AG08395 (cell line): ENCODE data around the gene RPS6KA4.
A peak's percentile ranks its signal among the peaks of the same experiment; 100 is the strongest.

Experiments
- DNase-seq: peaks from one replicate; pipeline ENCODE4 v3.0.0; 2012; ENCODE audit warnings: mixed read lengths, low spot score

RPS6KA4 gene

DNA sequence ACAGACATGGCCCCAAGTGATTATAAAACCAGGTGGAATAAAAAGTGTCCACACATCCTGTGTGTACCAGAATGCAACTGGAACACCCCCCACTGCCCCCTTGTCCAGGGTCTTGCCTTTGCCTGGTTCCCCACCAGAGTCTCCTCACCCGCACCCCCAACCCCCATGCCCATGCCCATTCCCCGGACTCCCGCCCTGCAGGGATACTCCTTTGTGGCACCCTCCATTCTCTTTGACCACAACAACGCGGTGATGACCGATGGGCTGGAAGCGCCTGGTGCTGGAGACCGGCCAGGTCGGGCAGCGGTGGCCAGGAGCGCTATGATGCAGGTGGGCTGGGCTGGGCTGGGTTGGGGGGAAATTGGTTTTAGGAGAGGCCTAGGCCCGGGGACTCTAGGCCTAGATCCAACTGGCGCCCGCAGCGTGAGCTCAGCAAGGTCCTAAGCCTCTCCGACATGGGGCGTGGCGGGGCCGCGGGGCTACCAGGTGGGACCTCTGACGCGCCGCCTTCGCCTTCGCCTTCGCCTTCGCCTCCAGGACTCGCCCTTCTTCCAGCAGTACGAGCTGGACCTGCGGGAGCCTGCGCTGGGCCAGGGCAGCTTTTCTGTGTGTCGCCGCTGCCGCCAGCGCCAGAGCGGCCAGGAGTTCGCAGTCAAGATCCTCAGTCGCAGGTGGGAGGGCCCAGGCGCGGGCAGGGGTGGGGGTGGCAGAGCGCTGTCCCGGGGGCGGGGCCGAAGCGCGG, 9.1 kb downstream of the RPS6KA4 start:
- no peak for DNase-seq

GRCh38 chr11:64368673-64369074, 9.7 kb downstream of the RPS6KA4 start:
- no peak for DNase-seq

- no peak for DNase-seq
These were observed 10.8 kb downstream of the RPS6KA4 start for GRCh38 chr11:64369440-64370421.

- no peak for DNase-seq
These were observed 12.2 kb downstream of the RPS6KA4 start for GRCh38 chr11:64371201-64371600.

- DNase-seq, result no peak
These were observed 13.1 kb downstream of the RPS6KA4 start for GRCh38 chr11:64372021-64372420.

DNA sequence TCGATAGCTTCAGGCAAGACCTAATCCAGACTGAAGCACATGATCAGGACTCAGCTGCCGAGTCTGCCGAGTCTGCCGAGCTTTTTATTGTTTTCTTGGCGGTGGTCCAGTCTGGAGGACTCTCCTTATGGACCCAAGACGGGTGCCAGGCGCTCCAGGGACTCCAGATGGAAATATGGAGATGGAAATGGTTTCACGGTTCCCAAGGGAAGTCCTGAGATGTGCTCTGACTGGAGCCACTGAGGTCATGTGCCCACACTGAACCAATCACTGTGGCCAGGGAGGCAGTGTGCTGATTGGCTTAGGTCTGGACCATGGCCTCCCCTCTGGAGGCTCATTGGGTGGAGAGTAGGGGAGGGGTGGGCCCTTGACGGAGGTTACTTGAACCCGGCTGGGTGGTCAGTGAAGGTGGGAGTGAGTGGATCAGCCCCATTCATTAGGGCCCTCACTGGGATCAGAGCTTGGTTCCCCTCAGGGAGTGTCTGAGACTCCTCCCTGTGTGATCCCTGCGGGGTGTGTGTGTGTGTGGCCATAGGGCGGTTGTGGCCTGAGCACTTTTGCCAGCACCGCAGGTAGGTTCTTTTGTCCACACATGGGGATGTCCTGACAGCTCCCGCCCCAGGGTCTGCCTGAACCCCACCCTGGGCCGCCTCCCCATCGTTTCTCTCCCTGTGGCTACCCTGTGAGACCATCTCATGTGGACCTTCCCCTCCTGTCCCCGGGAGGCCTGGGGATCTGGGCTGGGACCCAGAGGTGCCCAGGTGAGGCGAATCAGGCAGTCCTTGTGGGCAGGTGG, 14.0 kb downstream of the RPS6KA4 start:
- DNase-seq, result peak; percentile 34

- no peak for DNase-seq
These were observed 14.6 kb downstream of the RPS6KA4 start for GRCh38 chr11:64373598-64373974.

DNA sequence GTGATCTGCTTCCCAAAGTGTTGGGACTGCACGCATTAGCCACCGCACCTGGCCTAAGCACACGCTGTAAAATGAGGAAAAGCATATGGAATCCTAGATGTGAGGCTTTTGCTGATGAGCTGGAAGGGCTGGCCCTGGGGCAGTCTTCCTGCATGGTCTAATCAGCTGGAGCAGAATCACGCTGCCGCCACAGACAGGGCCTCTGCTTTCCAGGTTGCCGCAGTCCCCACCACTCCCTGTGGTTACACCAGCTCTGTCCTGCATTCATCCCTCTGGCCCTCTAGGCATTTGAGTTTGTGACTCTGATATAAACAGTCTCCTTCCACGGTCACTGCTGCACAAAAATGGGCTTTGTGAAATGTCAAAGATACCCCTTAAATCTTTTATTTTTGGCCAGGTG, 17.1 kb downstream of the RPS6KA4 start:
- DNase-seq, result no peak

GRCh38 chr11:64378335-64378880, 19.4 kb downstream of the RPS6KA4 start:
- DNase-seq, result peak; percentile 32

DNA sequence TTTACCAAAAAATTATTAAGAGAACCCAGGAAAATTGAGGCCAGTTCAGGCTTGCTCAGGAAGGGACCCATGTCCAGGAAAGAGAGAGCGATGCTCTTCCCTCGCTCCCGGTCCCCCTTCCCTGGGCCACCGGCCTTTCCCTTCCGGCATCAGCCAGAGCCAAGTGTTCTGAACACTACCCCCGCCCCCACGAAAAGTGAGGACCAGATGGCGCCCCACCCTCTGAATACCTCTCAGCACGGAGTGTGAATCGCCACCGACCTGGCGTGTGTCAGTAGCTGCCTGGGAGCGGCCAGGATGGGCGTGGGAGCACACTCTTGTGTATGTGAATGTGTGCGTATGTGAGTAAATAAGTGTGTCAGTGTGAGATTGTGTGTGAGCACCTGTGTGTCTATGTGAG, 20.2 kb downstream of the RPS6KA4 start:
- no peak for DNase-seq

DNA sequence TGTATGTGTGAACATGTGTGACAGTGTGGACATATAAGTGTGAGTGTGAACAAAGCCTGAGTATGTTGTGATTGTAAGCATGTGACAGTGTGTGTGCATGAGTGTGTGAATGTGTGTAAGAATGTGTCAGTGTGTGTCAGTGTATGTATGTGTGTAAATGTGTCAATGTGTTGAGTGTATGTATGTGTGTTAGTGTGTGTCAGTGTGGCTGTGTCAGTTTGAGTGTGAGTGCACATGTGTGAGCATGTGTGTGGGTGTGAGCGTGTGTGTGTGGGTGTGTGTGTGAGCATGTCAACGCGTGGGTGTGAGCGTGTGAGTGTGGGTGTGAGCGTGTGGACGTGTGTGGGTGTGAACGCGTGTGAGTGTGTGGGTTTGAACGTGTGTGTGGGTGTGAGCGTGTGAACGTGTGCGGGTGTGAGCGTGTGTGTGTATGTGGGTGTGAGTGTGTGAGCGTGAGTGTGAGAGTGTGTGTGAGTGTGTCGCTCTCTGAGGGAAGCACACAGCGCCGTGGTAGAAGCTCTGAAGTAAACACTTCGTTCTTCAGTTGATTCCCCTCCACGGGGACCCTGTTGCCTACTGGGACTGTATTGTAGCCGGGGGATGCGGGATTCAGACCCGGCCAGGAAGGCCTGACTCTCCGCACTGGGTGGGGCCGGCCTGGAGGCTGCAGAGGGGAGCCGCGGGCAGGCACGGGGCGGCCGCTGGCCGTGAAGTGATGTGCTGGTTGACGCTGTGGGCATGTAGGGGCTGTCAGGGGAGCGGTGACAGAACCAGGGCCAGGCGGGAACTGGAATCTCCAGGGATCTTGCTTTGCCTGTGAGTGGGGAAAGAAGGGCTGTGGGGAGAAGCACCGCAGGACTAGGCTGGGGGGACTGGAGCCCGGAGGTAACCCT, 21.1 kb downstream of the RPS6KA4 start:
- no peak for DNase-seq

DNA sequence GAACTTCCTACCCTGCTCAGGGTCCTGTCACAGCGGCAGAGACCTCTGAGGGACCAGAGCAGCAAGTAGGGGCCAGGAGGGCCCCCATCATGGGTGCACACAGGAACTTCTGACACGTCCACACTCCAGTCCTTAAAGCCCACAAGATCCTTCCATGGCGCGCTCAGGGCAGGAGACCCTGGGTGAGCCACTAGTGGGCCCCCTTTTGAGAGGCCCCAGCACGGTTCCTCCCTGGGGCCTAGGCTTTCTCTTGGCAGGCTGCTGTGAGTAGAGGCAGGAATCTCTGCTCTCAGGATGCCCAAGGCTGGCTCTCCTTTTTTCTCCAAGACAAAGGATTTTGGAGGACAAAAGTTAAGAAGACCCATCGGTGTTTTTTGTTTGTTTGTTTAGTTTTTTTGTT, 22.4 kb downstream of the RPS6KA4 start:
- no peak for DNase-seq

GRCh38 chr11:64382047-64382446, 23.1 kb downstream of the RPS6KA4 start:
- DNase-seq, result no peak

- DNase-seq, result no peak
These were observed 23.6 kb downstream of the RPS6KA4 start for GRCh38 chr11:64382586-64382985.

DNA sequence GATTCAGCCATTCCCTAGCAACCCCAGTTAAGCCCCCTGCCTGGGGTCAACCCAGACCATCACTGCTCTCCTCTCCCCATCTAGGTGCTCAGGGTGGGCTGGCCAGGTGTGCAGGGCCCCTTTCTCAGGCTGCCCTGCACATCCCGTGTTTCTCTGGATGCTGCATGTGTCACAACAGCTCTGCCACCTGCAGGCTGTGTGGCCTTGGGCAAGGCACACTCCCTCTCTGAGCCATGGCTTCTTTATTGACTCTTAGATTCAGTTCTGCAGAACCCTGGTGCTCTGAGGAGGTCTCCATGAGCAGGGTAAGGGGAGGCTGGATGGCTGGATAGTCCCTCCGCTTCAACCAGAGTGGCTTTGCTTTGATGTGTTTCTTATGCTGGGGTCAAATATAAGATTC, 24.6 kb downstream of the RPS6KA4 start:
- DNase-seq, result no peak

DNA sequence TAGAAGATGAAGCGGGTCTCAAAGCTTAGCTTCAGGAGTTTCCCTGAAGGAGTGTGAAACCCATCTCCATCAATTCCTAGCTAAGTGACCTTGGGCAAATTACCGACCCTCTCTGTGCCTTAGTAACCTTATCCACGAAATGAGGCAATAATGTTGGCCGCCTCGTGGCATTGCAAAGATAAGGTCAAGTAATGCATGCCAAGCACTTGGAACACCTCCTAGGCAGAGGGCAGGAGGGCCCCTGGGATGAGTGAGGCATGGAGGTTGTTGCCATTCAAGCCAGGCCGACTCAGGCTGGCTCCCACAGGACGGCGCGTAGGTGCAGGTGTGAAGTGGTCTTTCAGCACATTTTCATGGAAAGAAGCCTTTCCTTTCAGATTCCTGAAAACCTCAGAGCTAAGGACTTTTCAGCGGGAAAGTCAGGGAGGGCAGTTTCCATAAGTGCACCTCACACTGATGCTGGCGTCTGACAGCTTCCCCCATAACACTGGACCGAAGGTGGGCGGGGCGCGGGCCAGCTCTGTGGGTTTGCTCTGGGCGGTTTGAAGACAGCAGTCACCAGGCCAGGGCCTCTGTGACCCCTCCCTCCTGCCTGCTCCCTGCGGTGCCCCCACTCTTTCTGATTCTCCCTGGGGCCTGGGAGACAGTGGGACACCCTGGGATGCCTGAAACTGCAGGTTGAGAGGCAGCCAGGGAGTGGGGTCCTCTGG, 25.2 kb downstream of the RPS6KA4 start:
- DNase-seq, result no peak

DNA sequence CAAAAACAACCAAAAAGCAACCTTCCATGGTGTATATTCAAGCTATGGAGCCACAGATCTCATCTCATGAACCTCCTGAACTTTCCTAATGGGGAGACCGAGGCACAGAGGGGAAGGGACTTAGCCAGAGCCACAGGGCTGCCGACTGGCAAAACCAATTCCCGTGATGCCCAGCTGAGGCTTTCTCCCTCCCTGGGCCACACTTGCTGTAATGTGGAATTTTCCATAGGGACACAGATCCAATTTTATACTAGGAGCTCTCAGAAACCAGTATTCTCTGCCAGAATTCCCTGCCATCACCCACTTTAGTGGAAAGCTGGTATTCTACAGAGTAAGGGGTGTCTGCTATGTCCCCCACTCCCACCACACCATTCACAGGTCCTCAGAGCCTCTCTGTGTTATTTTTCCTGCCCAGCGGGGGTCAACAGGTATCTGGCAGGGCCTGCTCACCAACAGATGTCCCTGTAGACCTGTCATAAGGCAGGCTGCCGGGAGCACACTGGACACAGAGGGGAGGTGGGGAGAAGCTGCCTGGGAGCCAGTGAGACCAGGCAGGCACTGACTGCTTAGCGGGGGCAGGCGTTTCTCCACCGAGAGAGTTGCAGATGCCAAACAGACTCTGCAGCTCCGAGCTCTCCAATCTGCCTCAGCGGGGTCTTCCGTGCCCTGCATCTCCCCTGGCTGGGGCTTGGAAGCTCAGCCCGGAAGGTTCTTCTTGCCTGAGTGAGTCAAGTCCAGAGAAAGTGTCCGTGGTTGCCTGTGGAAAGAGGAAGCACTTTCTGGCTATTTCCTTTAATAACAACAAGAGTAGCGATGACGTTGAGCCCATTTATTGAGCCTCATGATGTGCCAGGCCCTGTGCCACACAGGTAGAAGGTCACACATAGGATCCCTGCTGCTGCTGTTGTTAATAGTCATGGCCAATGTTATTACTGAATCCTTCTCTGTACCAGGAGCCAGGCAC, 26.3 kb downstream of the RPS6KA4 start:
- DNase-seq, result no peak

- no peak for DNase-seq
These were observed 27.2 kb downstream of the RPS6KA4 start for GRCh38 chr11:64385945-64386704.
